ENCODE data around the gene RPS3.
A peak's percentile ranks its signal among the peaks of the same experiment; 100 is the strongest.
"Not testable (repeated sequence)": the region's sequence is repeated elsewhere in the genome, so short reads cannot be mapped to it uniquely, and the experiment has no call there.

RPS3 gene

GRCh38 chr11:75380245-75380644 is 19.1 kb upstream of the RPS3 start:
- no peak for DNase-seq (ENCODE audit: low read depth)

DNA sequence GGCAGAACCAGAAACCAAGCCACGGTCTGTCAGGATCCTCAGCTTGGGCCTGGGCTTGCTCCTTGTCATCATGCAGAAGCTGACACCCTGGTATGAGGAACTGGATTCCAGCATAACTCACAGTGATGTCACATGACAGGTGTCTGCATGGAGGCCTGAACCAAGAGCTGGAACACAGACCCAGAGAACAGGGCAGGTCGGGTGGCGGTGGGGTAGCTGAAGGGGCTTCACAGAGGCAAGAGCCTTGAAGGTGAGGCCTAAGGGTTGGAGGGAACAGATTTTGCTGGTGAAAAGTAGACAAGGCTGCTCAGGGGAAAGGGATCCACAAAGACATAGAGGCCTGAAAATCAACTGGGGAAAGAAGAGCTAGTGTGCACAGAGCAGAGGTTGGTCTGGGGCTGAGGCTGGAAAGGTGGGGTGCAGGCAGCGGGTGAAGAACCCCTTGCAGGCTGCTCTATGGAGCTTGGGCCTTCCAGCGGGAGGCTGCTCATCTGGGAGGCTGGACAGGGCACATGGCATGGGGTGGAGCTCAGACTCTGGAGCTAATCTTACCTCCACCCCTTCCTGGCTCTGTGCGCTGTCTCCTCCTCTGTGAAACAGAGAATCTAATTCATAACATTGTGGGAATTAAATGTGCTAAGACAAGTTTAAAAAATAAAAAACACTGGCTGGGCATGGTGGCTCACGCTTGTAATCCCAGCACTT is 18.4 kb upstream of the RPS3 start:
- DNase-seq (ENCODE audit: low read depth): no peak

DNA sequence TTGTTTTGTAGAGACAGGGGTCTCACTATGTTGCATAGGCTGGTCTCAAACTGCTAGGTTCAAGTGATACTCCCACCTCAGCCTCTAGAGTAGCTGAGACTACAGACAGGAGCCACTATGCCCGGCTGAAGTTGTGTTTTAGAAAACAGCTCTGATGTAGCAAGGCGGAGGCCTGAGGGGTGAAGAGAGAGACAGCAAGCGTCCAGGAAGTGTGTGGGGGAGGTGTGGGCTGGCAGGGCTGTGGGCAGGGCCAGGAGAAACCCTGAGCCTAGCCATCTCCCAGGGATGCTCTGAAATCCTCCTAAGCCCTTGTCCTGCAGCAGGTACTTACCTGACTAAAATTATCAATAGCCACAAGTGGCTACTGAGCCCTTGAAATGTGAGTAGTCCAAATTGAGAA is 16.1 kb upstream of the RPS3 start:
- DNase-seq (ENCODE audit: low read depth): no peak

GRCh38 chr11:75384438-75385080 is 14.8 kb upstream of the RPS3 start:
- DNase-seq (ENCODE audit: low read depth): peak; percentile 72

GRCh38 chr11:75386942-75387630 is 12.2 kb upstream of the RPS3 start:
- no peak for DNase-seq (ENCODE audit: low read depth)

- DNase-seq (ENCODE audit: low read depth): no peak
These were observed 11.5 kb upstream of the RPS3 start for GRCh38 chr11:75387736-75388294.

- DNase-seq (ENCODE audit: low read depth): no peak
These were observed 10.7 kb upstream of the RPS3 start for GRCh38 chr11:75388386-75389275.

DNA sequence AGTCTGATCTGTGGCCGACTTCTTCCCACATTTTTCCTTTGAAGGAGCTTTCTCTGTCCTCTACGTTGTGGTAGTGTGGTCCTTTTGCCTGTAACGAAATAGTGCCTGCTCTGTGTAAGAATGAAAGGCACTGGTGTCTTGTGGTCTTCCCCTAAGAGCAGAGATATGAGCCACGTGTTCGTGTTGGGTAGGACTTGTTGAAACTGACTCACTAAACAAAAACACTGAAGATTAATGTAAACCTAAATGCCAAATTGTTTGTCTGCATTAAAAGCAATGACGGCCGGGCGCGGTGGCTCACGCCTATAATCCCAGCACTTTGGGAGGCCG is 10.1 kb upstream of the RPS3 start:
- no peak for DNase-seq (ENCODE audit: low read depth)

- no peak for DNase-seq (ENCODE audit: low read depth)
These were observed 9.4 kb upstream of the RPS3 start for GRCh38 chr11:75389925-75390324.

GRCh38 chr11:75394085-75394840 is 5.1 kb upstream of the RPS3 start:
- no peak for DNase-seq (ENCODE audit: low read depth)

DNA sequence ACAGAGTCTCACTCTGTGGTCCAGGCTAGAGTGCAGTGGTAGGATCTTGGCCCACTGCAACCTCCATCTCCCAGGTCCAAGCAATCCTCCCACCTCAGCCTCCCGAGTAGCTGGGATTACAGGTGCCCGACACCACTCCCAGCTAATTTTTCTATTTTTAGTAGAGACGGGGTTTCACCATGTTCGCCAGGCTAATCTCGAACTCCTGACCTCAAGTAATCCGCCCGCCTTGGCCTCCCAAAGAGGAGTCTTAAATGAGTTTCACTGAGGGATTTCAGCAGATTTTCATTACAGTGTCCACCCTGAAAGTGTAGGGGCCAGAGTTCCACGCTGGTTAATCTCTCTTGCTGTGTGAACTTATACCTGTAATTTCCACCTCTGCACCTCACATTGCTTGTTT is 412 bp upstream of the RPS3 start:
- no peak for DNase-seq (ENCODE audit: low read depth)

DNA sequence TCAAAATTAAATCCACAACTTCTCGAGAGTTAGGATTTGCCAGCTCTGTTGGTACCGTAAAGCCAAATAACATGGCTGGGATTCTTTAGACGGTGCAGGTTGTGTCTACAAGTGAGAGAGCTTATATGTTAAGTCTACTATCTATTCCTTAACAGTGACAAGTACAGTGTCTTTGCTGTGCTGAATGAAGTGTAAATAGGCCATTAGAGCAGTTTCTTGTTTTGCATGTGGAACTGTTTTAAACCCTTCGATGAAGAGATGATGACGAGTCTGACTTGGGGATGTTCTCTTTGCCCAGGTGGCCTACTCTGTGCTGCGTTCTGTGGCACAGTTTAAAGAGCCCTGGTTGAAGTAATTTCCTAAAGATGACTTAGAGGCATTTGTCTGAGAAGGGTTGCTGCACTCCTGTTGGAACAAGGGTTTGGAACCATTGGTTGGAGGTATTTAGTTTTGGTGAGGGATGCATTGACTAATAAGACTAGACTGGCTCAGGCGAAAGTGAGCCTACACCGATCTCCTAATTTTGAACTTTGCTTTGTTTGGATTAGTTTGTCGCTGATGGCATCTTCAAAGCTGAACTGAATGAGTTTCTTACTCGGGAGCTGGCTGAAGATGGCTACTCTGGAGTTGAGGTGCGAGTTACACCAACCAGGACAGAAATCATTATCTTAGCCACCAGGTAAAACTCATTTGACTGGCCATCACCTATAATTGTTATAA is 988 bp downstream of the RPS3 start:
- no peak for DNase-seq (ENCODE audit: low read depth)

DNA sequence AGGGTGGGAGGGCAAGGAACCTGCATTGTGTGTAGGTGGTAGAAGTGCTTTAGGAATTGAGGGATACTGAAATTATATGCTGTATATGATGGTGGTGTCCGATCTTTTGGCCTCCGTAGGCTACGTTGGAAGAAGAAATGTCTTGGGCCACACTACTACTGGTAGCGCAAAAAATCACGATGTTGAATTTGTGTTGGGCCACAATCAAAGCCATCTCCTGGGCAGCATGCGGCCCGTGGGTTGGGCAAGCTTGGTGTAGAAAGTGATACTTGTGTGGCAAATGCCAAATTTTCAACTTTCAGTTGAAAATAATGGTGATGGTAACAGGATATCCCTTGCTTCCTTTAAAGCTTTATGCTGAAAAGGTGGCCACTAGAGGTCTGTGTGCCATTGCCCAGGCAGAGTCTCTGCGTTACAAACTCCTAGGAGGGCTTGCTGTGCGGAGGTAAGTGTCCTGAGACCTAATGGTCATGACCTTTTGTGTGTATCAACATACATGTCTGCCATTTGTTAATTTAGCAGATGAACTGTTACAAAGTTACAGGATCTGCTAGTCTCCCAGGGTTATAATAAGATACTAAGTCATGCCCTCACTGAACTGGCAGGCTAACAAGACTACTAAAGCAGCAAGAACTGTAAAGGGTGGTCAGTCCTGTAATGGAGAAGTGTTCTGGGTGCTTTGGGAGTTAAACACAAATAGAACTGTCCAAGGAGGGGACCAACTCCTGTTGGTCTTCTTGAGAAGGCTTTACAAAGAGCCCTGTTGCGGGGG is 2.9 kb downstream of the RPS3 start:
- no peak for DNase-seq (ENCODE audit: low read depth)

DNA sequence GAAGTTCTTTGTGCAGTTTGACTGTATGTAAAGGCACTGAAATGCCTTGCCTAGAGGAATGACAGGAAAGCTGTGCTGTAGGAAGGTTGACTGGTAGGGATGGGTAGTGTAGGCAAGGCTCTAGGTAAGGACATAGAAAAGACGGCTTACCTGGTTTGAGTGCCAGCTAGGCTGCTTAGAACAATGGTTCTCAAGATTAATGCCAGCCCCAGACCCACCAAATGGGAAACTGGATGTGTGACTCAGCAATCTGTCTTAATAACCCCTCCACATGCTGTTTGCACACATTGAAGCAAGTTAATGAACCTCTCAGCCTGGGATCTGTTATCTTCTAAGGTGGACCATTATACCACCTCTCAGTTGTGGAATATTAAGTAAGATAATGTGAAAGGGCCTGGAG is 3.7 kb downstream of the RPS3 start:
- no peak for DNase-seq (ENCODE audit: low read depth)

- no peak for DNase-seq (ENCODE audit: low read depth)
These were observed 4.8 kb downstream of the RPS3 start for GRCh38 chr11:75403983-75404658.

- DNase-seq (ENCODE audit: low read depth): no peak
These were observed 7.0 kb downstream of the RPS3 start for GRCh38 chr11:75406338-75406777.

DNA sequence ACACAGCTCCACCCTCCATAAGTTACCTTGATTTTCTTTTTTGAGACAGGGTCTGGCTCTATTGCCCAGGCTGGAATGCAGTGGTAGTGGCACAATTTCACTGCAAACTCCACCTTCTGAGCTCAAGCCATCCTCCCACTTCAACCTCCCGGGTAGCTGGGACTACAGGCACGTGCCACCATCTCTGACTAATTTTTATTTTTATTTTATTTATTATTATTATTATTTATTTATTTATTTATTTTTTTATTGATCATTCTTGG is 9.6 kb downstream of the RPS3 start:
- no peak for DNase-seq (ENCODE audit: low read depth)

GRCh38 chr11:75409971-75410370 is 10.7 kb downstream of the RPS3 start:
- not testable (repeated sequence) for DNase-seq (ENCODE audit: low read depth)

- not testable (repeated sequence) for DNase-seq (ENCODE audit: low read depth)
These were observed 13.8 kb downstream of the RPS3 start for GRCh38 chr11:75413146-75413545.

DNA sequence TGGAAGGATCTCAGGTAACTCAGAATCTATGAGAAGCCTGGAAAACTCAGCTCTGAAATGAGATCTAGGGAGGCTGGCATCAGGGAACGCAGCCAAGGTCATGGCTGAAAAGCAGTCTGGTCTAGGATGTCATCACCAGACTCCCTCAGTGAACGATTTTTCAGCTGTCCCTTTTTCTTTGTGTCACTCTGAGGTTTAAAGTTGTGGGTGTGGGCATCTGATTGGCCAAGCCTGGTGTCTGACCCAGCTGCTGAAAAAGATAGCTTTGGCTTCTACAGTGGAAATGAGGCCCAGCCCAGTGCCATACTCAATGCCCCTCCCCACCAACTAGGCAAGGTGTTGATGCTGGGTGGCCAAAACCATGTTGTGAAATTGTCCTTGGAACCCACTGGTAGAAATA is 14.5 kb downstream of the RPS3 start:
- DNase-seq (ENCODE audit: low read depth): no peak
